ENCODE results near the gene MYH10. TPM values are rescaled to one million over a fixed set of nuclear protein-coding genes. Genes with fewer than 3 reads are reported as not detected.

The MYH10 gene
- total RNA-seq, 2 donors from 2014 or later, result 12.4 to 17.0 TPM

DNA sequence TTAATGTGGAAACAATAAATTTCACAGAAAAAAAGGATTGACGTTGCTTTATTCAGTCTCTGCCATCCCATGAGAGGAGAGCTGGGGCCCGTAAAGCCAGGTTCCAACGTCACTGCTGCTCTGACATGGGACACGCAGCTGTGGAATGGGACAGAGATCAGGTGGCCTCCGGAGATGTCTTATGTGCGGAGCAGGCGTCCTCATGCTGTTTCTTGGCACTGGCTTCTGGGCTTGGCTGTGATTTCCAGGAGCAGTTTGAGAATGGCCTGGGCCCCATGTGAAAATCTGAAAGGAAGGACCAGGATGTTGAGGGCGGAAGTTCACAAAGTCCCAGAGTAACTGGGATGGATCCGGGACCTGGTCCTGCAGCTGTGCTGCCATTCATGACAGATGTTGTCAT lies 162.4 kb downstream of the MYH10 start:
- Histone ChIP-seq H3K4me3 (no peak overlapping the region), H3K9me3 (no peaks in the 10 kb centered on the region), H3K9ac (ENCODE audit: low read depth in 2 of 2, low read length in 2 of 2) (no peak overlapping the region), H3K27me3 (no peaks in the 10 kb centered on the region), H3K27ac (no peak overlapping the region), H3K36me3 (peaks cover 12% of the 10 kb centered on the region), H3K4me1 (no peaks in the 10 kb centered on the region)
- DNase-seq, result no peak
- TF ChIP-seq, protein P1, sequence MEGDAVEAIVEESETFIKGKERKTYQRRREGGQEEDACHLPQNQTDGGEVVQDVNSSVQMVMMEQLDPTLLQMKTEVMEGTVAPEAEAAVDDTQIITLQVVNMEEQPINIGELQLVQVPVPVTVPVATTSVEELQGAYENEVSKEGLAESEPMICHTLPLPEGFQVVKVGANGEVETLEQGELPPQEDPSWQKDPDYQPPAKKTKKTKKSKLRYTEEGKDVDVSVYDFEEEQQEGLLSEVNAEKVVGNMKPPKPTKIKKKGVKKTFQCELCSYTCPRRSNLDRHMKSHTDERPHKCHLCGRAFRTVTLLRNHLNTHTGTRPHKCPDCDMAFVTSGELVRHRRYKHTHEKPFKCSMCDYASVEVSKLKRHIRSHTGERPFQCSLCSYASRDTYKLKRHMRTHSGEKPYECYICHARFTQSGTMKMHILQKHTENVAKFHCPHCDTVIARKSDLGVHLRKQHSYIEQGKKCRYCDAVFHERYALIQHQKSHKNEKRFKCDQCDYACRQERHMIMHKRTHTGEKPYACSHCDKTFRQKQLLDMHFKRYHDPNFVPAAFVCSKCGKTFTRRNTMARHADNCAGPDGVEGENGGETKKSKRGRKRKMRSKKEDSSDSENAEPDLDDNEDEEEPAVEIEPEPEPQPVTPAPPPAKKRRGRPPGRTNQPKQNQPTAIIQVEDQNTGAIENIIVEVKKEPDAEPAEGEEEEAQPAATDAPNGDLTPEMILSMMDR (IDR thresholded peaks at IDR 0.05), result no peak
- intact Hi-C loops (cut with DNase I), result no loop called here

DNA sequence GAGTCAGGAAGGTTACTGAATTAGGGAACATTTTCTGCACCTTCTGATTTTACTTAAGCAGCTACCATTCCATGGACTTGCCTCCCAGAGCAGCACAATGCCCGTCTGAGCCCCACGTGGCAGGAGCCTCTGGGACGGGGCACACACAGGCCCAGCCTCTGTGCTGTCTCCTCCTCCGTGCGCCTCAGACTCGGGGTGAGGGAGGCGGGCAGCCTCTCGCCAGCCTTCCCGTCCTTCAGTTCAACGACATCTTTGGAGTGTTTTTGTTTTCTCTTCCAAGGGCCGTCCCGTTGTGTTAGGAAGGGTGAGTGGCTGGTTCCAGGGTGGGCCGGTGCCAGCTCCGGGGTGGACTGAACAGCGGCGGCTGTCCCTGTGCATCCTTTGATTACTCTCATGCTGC lies 163.0 kb downstream of the MYH10 start:
- intact Hi-C loops (cut with DNase I), result no loop called here
- TF ChIP-seq, protein P1 (IDR thresholded peaks at IDR 0.05), result no peak
- Histone ChIP-seq H3K27ac (no peak overlapping the region), H3K9ac (ENCODE audit: low read depth in 2 of 2, low read length in 2 of 2) (no peak overlapping the region), H3K27me3 (no peaks in the 10 kb centered on the region), H3K4me3 (no peak overlapping the region), H3K4me1 (no peaks in the 10 kb centered on the region), H3K9me3 (no peaks in the 10 kb centered on the region), H3K36me3 (peaks cover 12% of the 10 kb centered on the region)
- DNase-seq, result no peak

DNA sequence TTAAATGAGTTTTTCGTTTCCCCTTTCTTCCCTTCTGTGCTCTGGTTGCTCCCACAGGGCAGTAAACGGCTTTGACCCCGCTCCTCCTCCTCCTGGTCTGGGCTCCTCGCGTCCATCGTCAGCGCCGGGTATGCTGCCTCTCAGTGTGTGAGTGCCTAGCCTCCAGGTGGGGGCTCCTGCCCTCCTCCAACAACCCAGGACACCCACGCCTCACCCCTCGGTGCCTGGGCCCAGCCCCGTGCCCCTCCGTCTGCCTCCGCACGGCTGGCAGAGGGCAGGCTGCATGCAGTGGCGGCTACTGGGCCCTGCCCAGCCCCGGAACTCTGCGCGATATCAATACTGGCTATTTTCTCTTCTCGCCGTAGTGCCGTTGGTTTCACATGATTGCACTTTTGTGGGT lies 163.7 kb downstream of the MYH10 start:
- no peaks in the 10 kb centered on the region for H3K9me3 ChIP-seq
- TF ChIP-seq, protein P1 (IDR thresholded peaks at IDR 0.05), result no peak
- no peaks in the 10 kb centered on the region for H3K4me1 ChIP-seq
- H3K27me3 ChIP-seq, result no peaks in the 10 kb centered on the region
- no peak overlapping the region for H3K4me3 ChIP-seq
- no peak overlapping the region for H3K27ac ChIP-seq
- intact Hi-C loops (cut with DNase I), result no loop called here
- H3K9ac ChIP-seq (ENCODE audit: low read depth in 2 of 2, low read length in 2 of 2), result no peak overlapping the region
- DNase-seq, result no peak
- H3K36me3 ChIP-seq, result peaks cover 12% of the 10 kb centered on the region

DNA sequence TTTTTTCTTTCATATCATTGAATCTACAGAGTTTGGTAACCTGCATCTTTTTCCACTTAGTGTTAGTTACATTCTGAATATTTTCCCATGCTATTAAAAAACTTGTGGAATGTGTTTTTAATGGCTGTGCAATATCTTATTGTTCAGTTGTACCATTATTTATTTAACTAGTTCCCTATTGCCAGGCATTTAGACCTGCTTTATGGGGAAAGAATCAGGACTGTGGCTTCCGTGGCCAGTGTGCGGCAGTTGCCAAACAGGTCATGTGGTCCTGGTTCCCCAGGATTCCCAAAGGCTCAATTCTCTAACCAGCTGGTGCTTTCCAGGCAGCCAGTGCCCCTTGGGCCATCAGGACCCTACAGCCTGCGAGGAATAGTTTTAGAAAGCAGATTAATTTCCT lies 164.1 kb downstream of the MYH10 start:
- H3K36me3 ChIP-seq, result peaks cover 12% of the 10 kb centered on the region
- TF ChIP-seq, protein P1 (IDR thresholded peaks at IDR 0.05), result no peak
- no peak overlapping the region for H3K27ac ChIP-seq
- no peaks in the 10 kb centered on the region for H3K4me1 ChIP-seq
- no peaks in the 10 kb centered on the region for H3K9me3 ChIP-seq
- H3K4me3 ChIP-seq, result no peak overlapping the region
- intact Hi-C loops (cut with DNase I), result no loop called here
- H3K9ac ChIP-seq (ENCODE audit: low read depth in 2 of 2, low read length in 2 of 2), result no peak overlapping the region
- DNase-seq, result no peak
- no peaks in the 10 kb centered on the region for H3K27me3 ChIP-seq

DNA sequence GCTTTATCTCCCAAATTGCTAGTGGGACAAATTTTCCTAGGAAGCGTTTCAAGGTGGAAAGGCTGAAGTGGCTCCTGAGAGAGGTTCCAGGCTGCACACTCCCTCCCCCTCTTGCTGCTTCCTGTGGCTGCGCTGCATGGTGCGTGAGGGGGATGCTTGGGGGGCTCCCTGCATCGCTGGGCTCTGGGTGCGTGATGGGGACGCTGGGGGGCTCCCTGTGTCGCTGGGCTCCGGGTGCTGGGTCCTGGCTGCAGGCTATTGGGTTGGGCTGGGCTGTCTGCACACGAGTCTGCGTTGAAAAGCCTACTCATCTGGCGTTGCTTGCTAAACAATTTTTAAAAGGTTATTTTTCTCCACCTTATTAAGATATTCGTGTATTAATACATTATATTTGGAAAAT lies 164.8 kb downstream of the MYH10 start:
- H3K27ac ChIP-seq, result no peak overlapping the region

More for the DNA sequence above, 164.8 kb downstream of the MYH10 start:
- peaks cover 15% of the 10 kb centered on the region for H3K36me3 ChIP-seq
- TF ChIP-seq, protein P1 (IDR thresholded peaks at IDR 0.05), result no peak
- H3K9me3 ChIP-seq, result no peaks in the 10 kb centered on the region
- no peak overlapping the region for H3K4me3 ChIP-seq
- H3K9ac ChIP-seq (ENCODE audit: low read depth in 2 of 2, low read length in 2 of 2), result no peak overlapping the region
- H3K27me3 ChIP-seq, result no peaks in the 10 kb centered on the region
- DNase-seq, result no peak
- H3K4me1 ChIP-seq, result no peaks in the 10 kb centered on the region
- intact Hi-C loops (cut with DNase I), result no loop called here

Data from colonic mucosa (tissue), 4 donors.